Renal cortical epithelial cell (primary cell): Measurements from ENCODE around the gene SLX9. TPM values are rescaled to one million over a fixed set of nuclear protein-coding genes. Genes with fewer than 3 reads are reported as not detected.

ENCODE experiments used
- DNase-seq: peaks from one replicate; pipeline ENCODE4 v3.0.0-alpha.2; 2011; ENCODE audit warnings: low read depth
- total RNA-seq: library from RNA; depleted of rRNA; stranded (reverse); fragments of >200 nt; gene quantifications from 2 replicates; pipeline ENCODE4 v1.2.3, GENCODE V29; 2014

The SLX9 gene
- total RNA-seq, 1 donor from 2014 or later: 23.0 TPM

- no peak for DNase-seq
Measured at GRCh38 chr21:44947930-44948331, 8.1 kb downstream of the SLX9 start.

GRCh38 chr21:44948426-44949120 lies 8.7 kb downstream of the SLX9 start:
- no peak for DNase-seq

- DNase-seq: no peak
Measured at GRCh38 chr21:44949161-44949778, 9.4 kb downstream of the SLX9 start.

- peak; percentile 44 for DNase-seq
Measured at GRCh38 chr21:44949779-44950198, 10.0 kb downstream of the SLX9 start.

GRCh38 chr21:44950351-44950750 lies 10.5 kb downstream of the SLX9 start:
- DNase-seq: no peak

- no peak for DNase-seq
Measured at GRCh38 chr21:44951186-44951915, 11.5 kb downstream of the SLX9 start.

GRCh38 chr21:44952116-44952928 lies 12.5 kb downstream of the SLX9 start:
- DNase-seq: no peak

- no peak for DNase-seq
Measured at GRCh38 chr21:44952929-44953627, 13.2 kb downstream of the SLX9 start.

- DNase-seq: no peak
Measured at GRCh38 chr21:44953628-44954021, 13.8 kb downstream of the SLX9 start.

GRCh38 chr21:44954281-44954771 lies 14.5 kb downstream of the SLX9 start:
- DNase-seq: no peak

GRCh38 chr21:44955141-44955797 lies 15.4 kb downstream of the SLX9 start:
- DNase-seq: no peak

- no peak for DNase-seq
Measured at GRCh38 chr21:44955798-44956175, 16.0 kb downstream of the SLX9 start.

GRCh38 chr21:44956356-44957046 lies 16.7 kb downstream of the SLX9 start:
- no peak for DNase-seq

- no peak for DNase-seq
Measured at GRCh38 chr21:44957047-44957831, 17.4 kb downstream of the SLX9 start.

GRCh38 chr21:44957901-44958451 lies 18.1 kb downstream of the SLX9 start:
- DNase-seq: no peak

GRCh38 chr21:44958471-44959191 lies 18.8 kb downstream of the SLX9 start:
- DNase-seq: peak; percentile 32

- DNase-seq: no peak
Measured at GRCh38 chr21:44959376-44960091, 19.7 kb downstream of the SLX9 start.
